ENCODE measurements around the gene EIF4A2. TPM values are rescaled to one million over a fixed set of nuclear protein-coding genes. Genes with fewer than 3 reads are reported as not detected.

Gene EIF4A2
- total RNA-seq, 1 donor from 2014 or later, result 1,764 TPM

GRCh38 chr3:186754006-186754405 is 29.4 kb upstream of the EIF4A2 start:
- Histone ChIP-seq H3F3A (ENCODE audit: low read depth) (no peaks in the 10 kb centered on the region), H4K20me1 (ENCODE audit: low read depth) (no peaks in the 10 kb centered on the region), H3K4me1 (no peaks in the 10 kb centered on the region), H3K4me2 (no peak overlapping the region), H2AFZ (replicated peaks) (no peak overlapping the region), H3K9me3 (ENCODE audit: low read depth) (no peaks in the 10 kb centered on the region), H3K36me3 (no peaks in the 10 kb centered on the region), H3K27ac (no peak overlapping the region), H3K9ac (no peak overlapping the region), H3K79me2 (ENCODE audit: low read depth) (no peaks in the 10 kb centered on the region), H3K4me3 (no peak overlapping the region), H3K27me3 (no peaks in the 10 kb centered on the region)
- Mint-ChIP-seq H3K27me3 (ENCODE audit: insufficient read depth, low read depth) (peaks cover 2% of the 10 kb centered on the region), H3K4me1 (peaks cover 6% of the 10 kb centered on the region), H3K27ac (no peak overlapping the region), H3K9me3 (no peaks in the 10 kb centered on the region), H3K4me3 (no peak overlapping the region), H3K36me3 (no peaks in the 10 kb centered on the region)
- DNase-seq (ENCODE audit: low spot score), result no peak
- no peak for TF ChIP-seq EZH2 (IDR thresholded peaks at IDR 0.05)
- TF ChIP-seq CTCF (IDR thresholded peaks at IDR 0.05), result no peak
- TF ChIP-seq EZH2phosphoT487 (IDR thresholded peaks at IDR 0.05), result no peak

- no peaks in the 10 kb centered on the region for H3F3A ChIP-seq (ENCODE audit: low read depth)
- no peaks in the 10 kb centered on the region for H3K4me1 ChIP-seq
- H3K4me2 ChIP-seq, result no peak overlapping the region
- Mint-ChIP-seq H3K27ac (no peak overlapping the region), H3K27me3 (ENCODE audit: insufficient read depth, low read depth) (peaks cover 2% of the 10 kb centered on the region), H3K4me1 (peaks cover 6% of the 10 kb centered on the region), H3K4me3 (no peak overlapping the region), H3K9me3 (no peaks in the 10 kb centered on the region), H3K36me3 (no peaks in the 10 kb centered on the region)
- no peak for DNase-seq (ENCODE audit: low spot score)
- no peaks in the 10 kb centered on the region for H3K79me2 ChIP-seq (ENCODE audit: low read depth)
- H3K9ac ChIP-seq, result no peak overlapping the region
- no peaks in the 10 kb centered on the region for H3K27me3 ChIP-seq
- no peaks in the 10 kb centered on the region for H3K36me3 ChIP-seq
- H4K20me1 ChIP-seq (ENCODE audit: low read depth), result no peaks in the 10 kb centered on the region
- no peaks in the 10 kb centered on the region for H3K9me3 ChIP-seq (ENCODE audit: low read depth)
- no peak overlapping the region for H2AFZ ChIP-seq (replicated peaks)
- H3K4me3 ChIP-seq, result no peak overlapping the region
- TF ChIP-seq EZH2phosphoT487 (IDR thresholded peaks at IDR 0.05) (no peak), CTCF (IDR thresholded peaks at IDR 0.05) (no peak), EZH2 (IDR thresholded peaks at IDR 0.05) (no peak)
- H3K27ac ChIP-seq, result no peak overlapping the region
Measured at GRCh38 chr3:186754871-186755270, 28.5 kb upstream of the EIF4A2 start.

GRCh38 chr3:186757214-186757613 is 26.2 kb upstream of the EIF4A2 start:
- Histone ChIP-seq H3K4me3 (no peak overlapping the region), H3K9ac (no peak overlapping the region), H3K27me3 (no peaks in the 10 kb centered on the region), H3F3A (ENCODE audit: low read depth) (no peaks in the 10 kb centered on the region), H3K27ac (no peak overlapping the region), H3K9me3 (ENCODE audit: low read depth) (no peaks in the 10 kb centered on the region), H3K4me1 (no peaks in the 10 kb centered on the region), H3K4me2 (no peak overlapping the region), H4K20me1 (ENCODE audit: low read depth) (no peaks in the 10 kb centered on the region), H3K36me3 (no peaks in the 10 kb centered on the region), H2AFZ (replicated peaks) (no peak overlapping the region), H3K79me2 (ENCODE audit: low read depth) (no peaks in the 10 kb centered on the region)
- Mint-ChIP-seq H3K4me1 (peaks cover 6% of the 10 kb centered on the region), H3K27me3 (ENCODE audit: insufficient read depth, low read depth) (peaks cover 2% of the 10 kb centered on the region), H3K36me3 (no peaks in the 10 kb centered on the region), H3K4me3 (no peak overlapping the region), H3K27ac (no peak overlapping the region), H3K9me3 (no peaks in the 10 kb centered on the region)
- no peak for TF ChIP-seq CTCF (IDR thresholded peaks at IDR 0.05)
- DNase-seq (ENCODE audit: low spot score), result no peak

Measured in neural progenitor cell (in vitro differentiated cells).